GOT3 (cell line): ENCODE results near the gene TDRD1.
"Not testable (repeated sequence)": the region's sequence is repeated elsewhere in the genome, so short reads cannot be mapped to it uniquely, and the experiment has no call there.

Source experiments
- DNase-seq: peaks from one replicate; lab custom pipeline; 2025; ENCODE audit warnings: mixed read lengths; lab: John Stamatoyannopoulos, UW

Gene TDRD1

GRCh38 chr10:114179148-114179547, at the start of gene TDRD1:
TSS of gene TDRD1 (plus strand) at chr10:114179353. CDS start at chr10:114187832, 8,479 bp downstream.
- no peak for DNase-seq

- no peak for DNase-seq
Measured at GRCh38 chr10:114131094-114131493, 48.1 kb upstream of the TDRD1 start.

GRCh38 chr10:114135476-114135875, 43.7 kb upstream of the TDRD1 start:
- no peak for DNase-seq

- no peak for DNase-seq
Measured at GRCh38 chr10:114138581-114138980, 40.6 kb upstream of the TDRD1 start.

GRCh38 chr10:114140036-114140435, 39.1 kb upstream of the TDRD1 start:
- DNase-seq, result no peak

GRCh38 chr10:114140827-114141226, 38.3 kb upstream of the TDRD1 start:
- not testable (repeated sequence) for DNase-seq

- no peak for DNase-seq
Measured at GRCh38 chr10:114142018-114142417, 37.1 kb upstream of the TDRD1 start.

- DNase-seq, result no peak
Measured at GRCh38 chr10:114143160-114143559, 36.0 kb upstream of the TDRD1 start.

- DNase-seq, result not testable (repeated sequence)
Measured at GRCh38 chr10:114149476-114149875, 29.7 kb upstream of the TDRD1 start.

GRCh38 chr10:114151486-114151885, 27.7 kb upstream of the TDRD1 start:
- no peak for DNase-seq

GRCh38 chr10:114151892-114152291, 27.3 kb upstream of the TDRD1 start:
- no peak for DNase-seq

GRCh38 chr10:114157912-114158311, 21.2 kb upstream of the TDRD1 start:
- DNase-seq, result no peak

- DNase-seq, result no peak
Measured at GRCh38 chr10:114163062-114163461, 16.1 kb upstream of the TDRD1 start.

- no peak for DNase-seq
Measured at GRCh38 chr10:114166043-114166442, 13.1 kb upstream of the TDRD1 start.

- no peak for DNase-seq
Measured at GRCh38 chr10:114166494-114166893, 12.7 kb upstream of the TDRD1 start.

- no peak for DNase-seq
Measured at GRCh38 chr10:114167985-114168384, 11.2 kb upstream of the TDRD1 start.

- no peak for DNase-seq
Measured at GRCh38 chr10:114168450-114169009, 10.6 kb upstream of the TDRD1 start.

- DNase-seq, result no peak
Measured at GRCh38 chr10:114172216-114172615, 6.9 kb upstream of the TDRD1 start.

- no peak for DNase-seq
Measured at GRCh38 chr10:114172776-114173602, 6.2 kb upstream of the TDRD1 start.

- no peak for DNase-seq
Measured at GRCh38 chr10:114173603-114173920, 5.6 kb upstream of the TDRD1 start.

- peak; percentile 80 for DNase-seq
Measured at GRCh38 chr10:114173921-114174694, 5.0 kb upstream of the TDRD1 start, which contains the start of gene CCDC186. TSS of gene CCDC186 (minus strand) at chr10:114174203. CDS start at chr10:114163268, 10,935 bp downstream.

GRCh38 chr10:114174695-114175188, 4.4 kb upstream of the TDRD1 start:
- DNase-seq, result no peak

GRCh38 chr10:114175667-114176066, 3.5 kb upstream of the TDRD1 start:
- DNase-seq, result no peak
